GM12891 (cell line): ENCODE data around the gene FTO.
A peak's percentile ranks its signal among the peaks of the same experiment; 100 is the strongest.

ENCODE experiments used
- DNase-seq: peaks from one replicate; pipeline ENCODE4 v3.0.0; 2011; ENCODE audit warnings: low spot score; ENCODE audit not compliant: insufficient read length
- FAIRE-seq: peaks from 2 replicates; lab custom pipeline; 2011; peaks lifted over from hg19 to GRCh38; lab: Jason Lieb, UNC
- PAX5 ChIP-seq: IDR thresholded peaks from 2 replicates; pipeline ENCODE4 v1.6.1; 2011; ENCODE audit warnings: low read length, moderate library complexity, mild to moderate bottlenecking; ENCODE audit not compliant: insufficient read depth, severe bottlenecking
- POLR2A ChIP-seq: IDR thresholded peaks from 2 replicates; pipeline ENCODE4 v1.6.1; 2011; ENCODE audit warnings: low read depth, low read length, control low read depth
- POLR2AphosphoS5 ChIP-seq: IDR thresholded peaks from 2 replicates; pipeline ENCODE4 v1.6.1; 2011; ENCODE audit warnings: low read depth, low read length, control low read depth
- POU2F2 ChIP-seq: IDR thresholded peaks from 2 replicates; pipeline ENCODE4 v1.6.1; 2011; ENCODE audit warnings: low read depth, mild to moderate bottlenecking, control low read depth, low read length, moderate library complexity
- SPI1 ChIP-seq: IDR thresholded peaks from 2 replicates; pipeline ENCODE4 v1.6.1; 2011; ENCODE audit warnings: low read depth, low read length, control low read depth
- TAF1 ChIP-seq: IDR thresholded peaks from 2 replicates; pipeline ENCODE4 v1.6.1; 2011; ENCODE audit warnings: low read depth, low read length, control low read depth

The FTO gene

GRCh38 chr16:54191592-54191991 lies 487.6 kb downstream of the FTO start:
- TF ChIP-seq POU2F2 (no peak), PAX5 (no peak), POLR2AphosphoS5 (no peak), POLR2A (no peak), SPI1 (no peak), TAF1 (no peak)
- no peak for FAIRE-seq
- no peak for DNase-seq

- TF ChIP-seq POLR2A = no peak
- TF ChIP-seq POU2F2 = no peak
- no peak for TF ChIP-seq PAX5
- TF ChIP-seq TAF1 = no peak
- TF ChIP-seq POLR2AphosphoS5 = no peak
- DNase-seq (no peak), FAIRE-seq (no peak)
These were observed 489.2 kb downstream of the FTO start for GRCh38 chr16:54193013-54193664.

- no peak for TF ChIP-seq TAF1
- DNase-seq (peak; percentile 59), FAIRE-seq (no peak)
These were observed 489.8 kb downstream of the FTO start for GRCh38 chr16:54193665-54194333.

GRCh38 chr16:54194334-54194743 lies 490.4 kb downstream of the FTO start:
- DNase-seq = no peak
- no peak for FAIRE-seq
- TF ChIP-seq POU2F2 (no peak), POLR2A (no peak), SPI1 (no peak), TAF1 (no peak), POLR2AphosphoS5 (no peak), PAX5 (no peak)

- DNase-seq (no peak), FAIRE-seq (no peak)
- no peak for TF ChIP-seq SPI1
- TF ChIP-seq POLR2AphosphoS5 = no peak
- no peak for TF ChIP-seq POLR2A
- TF ChIP-seq TAF1 = no peak
- no peak for TF ChIP-seq PAX5
- no peak for TF ChIP-seq POU2F2
These were observed 493.8 kb downstream of the FTO start for GRCh38 chr16:54197758-54198157.

GRCh38 chr16:54199487-54200160 lies 495.7 kb downstream of the FTO start:
- TF ChIP-seq POLR2AphosphoS5 (no peak), TAF1 (no peak), POU2F2 (no peak), SPI1 (no peak), PAX5 (no peak), POLR2A (no peak)
- DNase-seq = no peak
- FAIRE-seq = no peak

GRCh38 chr16:54200161-54200534 lies 496.2 kb downstream of the FTO start:
- no peak for DNase-seq
- FAIRE-seq = no peak

GRCh38 chr16:54200720-54201119 lies 496.8 kb downstream of the FTO start:
- TF ChIP-seq TAF1 = no peak
- DNase-seq (no peak), FAIRE-seq (no peak)

More at GRCh38 chr16:54200161-54200534, 496.2 kb downstream of the FTO start:
- TF ChIP-seq POLR2A = no peak
- TF ChIP-seq POLR2AphosphoS5 = no peak
- TF ChIP-seq PAX5 = no peak
- TF ChIP-seq SPI1 = no peak
- TF ChIP-seq TAF1 = no peak
- TF ChIP-seq POU2F2 = no peak

- FAIRE-seq (no peak), DNase-seq (no peak)
- TF ChIP-seq SPI1 (no peak), PAX5 (no peak), TAF1 (no peak), POLR2AphosphoS5 (no peak), POU2F2 (no peak), POLR2A (no peak)
These were observed 497.2 kb downstream of the FTO start for GRCh38 chr16:54201200-54201599.
